ENCODE results near the gene RFTN1. TPM values are rescaled to one million over a fixed set of nuclear protein-coding genes. Genes with fewer than 3 reads are reported as not detected.

The RFTN1 gene
- total and polyA plus RNA-seq, 5 donors from 2014 or later = 87.1 to 111 (median 104) TPM

- H3K36me3 ChIP-seq (ENCODE audit: control insufficient read depth, insufficient read depth, low read length) = peaks cover 29% of the 10 kb centered on the region
- H3K4me1 ChIP-seq (ENCODE audit: control insufficient read depth, insufficient read depth, low read length, poor library complexity, severe bottlenecking) = peaks cover 98% of the 10 kb centered on the region
- Mint-ChIP-seq H3K36me3 (peaks cover 70% of the 10 kb centered on the region), H3K27ac (peak overlapping the region; percentile 96 to 99 (median 96)), H3K4me3 (peak overlapping the region; percentile 91 to 96 (median 94)), H3K9me3 (no peaks in the 10 kb centered on the region), H3K27me3 (no peaks in the 10 kb centered on the region), H3K4me1 (peaks cover 54 to 95% (median 83%) of the 10 kb centered on the region in 4 donors)
- no peaks in the 10 kb centered on the region for H3K27me3 ChIP-seq (ENCODE audit: control insufficient read depth, insufficient read depth, low read length)
- no peaks in the 10 kb centered on the region for H3K9me3 ChIP-seq (ENCODE audit: control insufficient read depth in 2 of 2, low read length in 2 of 2)
- peak overlapping the region; percentile 92 for H3K4me3 ChIP-seq (ENCODE audit: low read depth, low read length)
- ATAC-seq (ENCODE audit: low read depth in 2 of 2) = no peak
- DNase-seq = no peak
- H3K27ac ChIP-seq (ENCODE audit: insufficient read depth, low read length, poor library complexity, severe bottlenecking) = peak overlapping the region; percentile 81
These were observed 211.3 kb downstream of the RFTN1 start for GRCh38 chr3:16302082-16302631.

GRCh38 chr3:16301507-16301906 is 212.0 kb downstream of the RFTN1 start:
- no peaks in the 10 kb centered on the region for H3K27me3 ChIP-seq (ENCODE audit: control insufficient read depth, insufficient read depth, low read length)
- no peaks in the 10 kb centered on the region for H3K9me3 Mint-ChIP-seq
- peak overlapping the region; percentile 96 to 99 (median 96) for H3K27ac Mint-ChIP-seq
- peaks cover 49 to 95% (median 80%) of the 10 kb centered on the region in 4 donors for H3K4me1 Mint-ChIP-seq
- peak overlapping the region; percentile 81 for H3K27ac ChIP-seq (ENCODE audit: insufficient read depth, low read length, poor library complexity, severe bottlenecking)
- H3K36me3 Mint-ChIP-seq = peaks cover 72% of the 10 kb centered on the region
- H3K4me3 ChIP-seq (ENCODE audit: low read depth, low read length) = peak overlapping the region; percentile 92
- H3K4me1 ChIP-seq (ENCODE audit: control insufficient read depth, insufficient read depth, low read length, poor library complexity, severe bottlenecking) = peaks cover 92% of the 10 kb centered on the region
- H3K9me3 ChIP-seq (ENCODE audit: control insufficient read depth in 2 of 2, low read length in 2 of 2) = no peaks in the 10 kb centered on the region
- ATAC-seq (ENCODE audit: low read depth in 2 of 2) = peak; percentile 22 to 26
- H3K36me3 ChIP-seq (ENCODE audit: control insufficient read depth, insufficient read depth, low read length) = peaks cover 35% of the 10 kb centered on the region
- DNase-seq = peak in 2 of 3 donors; percentile 34 to 72
- H3K4me3 Mint-ChIP-seq = peak overlapping the region; percentile 91 to 96 (median 94)
- H3K27me3 Mint-ChIP-seq = no peaks in the 10 kb centered on the region

GRCh38 chr3:16300881-16301359 is 212.6 kb downstream of the RFTN1 start:
- peaks cover 43 to 95% (median 79%) of the 10 kb centered on the region in 4 donors for H3K4me1 Mint-ChIP-seq
- H3K36me3 Mint-ChIP-seq = peaks cover 73% of the 10 kb centered on the region
- ATAC-seq (ENCODE audit: low read depth in 2 of 2) (peak; percentile 89 to 91), DNase-seq (peak; percentile 29 to 91 (median 77))
- Histone ChIP-seq H3K9me3 (ENCODE audit: control insufficient read depth in 2 of 2, low read length in 2 of 2) (no peaks in the 10 kb centered on the region), H3K4me3 (ENCODE audit: low read depth, low read length) (peak overlapping the region; percentile 92), H3K36me3 (ENCODE audit: control insufficient read depth, insufficient read depth, low read length) (peaks cover 41% of the 10 kb centered on the region), H3K27ac (ENCODE audit: insufficient read depth, low read length, poor library complexity, severe bottlenecking) (peak overlapping the region; percentile 81), H3K4me1 (ENCODE audit: control insufficient read depth, insufficient read depth, low read length, poor library complexity, severe bottlenecking) (peaks cover 88% of the 10 kb centered on the region), H3K27me3 (ENCODE audit: control insufficient read depth, insufficient read depth, low read length) (no peaks in the 10 kb centered on the region)
- H3K9me3 Mint-ChIP-seq = no peaks in the 10 kb centered on the region
- H3K27me3 Mint-ChIP-seq = no peaks in the 10 kb centered on the region
- peak overlapping the region; percentile 91 to 96 (median 94) for H3K4me3 Mint-ChIP-seq
- peak overlapping the region; percentile 96 to 99 (median 96) for H3K27ac Mint-ChIP-seq

DNA sequence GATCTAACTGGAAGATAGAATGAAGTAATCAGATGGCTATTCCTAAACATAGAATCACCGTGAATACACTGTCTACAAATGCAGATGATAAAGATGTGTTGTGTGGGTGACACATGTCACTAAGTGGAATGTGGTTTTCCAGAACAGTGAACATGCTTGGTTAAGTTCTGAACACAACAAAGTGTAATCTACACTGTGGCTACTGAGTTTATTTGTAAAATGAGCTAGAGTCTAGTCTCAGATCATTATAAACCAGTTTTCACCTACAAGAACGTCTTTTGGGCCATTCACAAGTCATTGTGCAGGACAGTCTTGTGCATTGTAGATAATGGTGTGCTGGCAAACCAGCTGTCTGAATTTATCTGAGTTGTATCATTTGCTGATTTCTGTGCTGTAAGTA is 213.2 kb downstream of the RFTN1 start:
- DNase-seq (no peak), ATAC-seq (ENCODE audit: low read depth in 2 of 2) (no peak)
- H3K4me3 ChIP-seq (ENCODE audit: low read depth, low read length) = peak overlapping the region; percentile 92
- H3K27ac ChIP-seq (ENCODE audit: insufficient read depth, low read length, poor library complexity, severe bottlenecking) = peak overlapping the region; percentile 81
- no peaks in the 10 kb centered on the region for H3K9me3 Mint-ChIP-seq
- no peaks in the 10 kb centered on the region for H3K9me3 ChIP-seq (ENCODE audit: control insufficient read depth in 2 of 2, low read length in 2 of 2)
- H3K27ac Mint-ChIP-seq = peak overlapping the region; percentile 96 to 99 (median 96)
- H3K4me1 ChIP-seq (ENCODE audit: control insufficient read depth, insufficient read depth, low read length, poor library complexity, severe bottlenecking) = peaks cover 88% of the 10 kb centered on the region
- H3K4me1 Mint-ChIP-seq = peaks cover 42 to 95% (median 79%) of the 10 kb centered on the region in 4 donors
- H3K36me3 ChIP-seq (ENCODE audit: control insufficient read depth, insufficient read depth, low read length) = peaks cover 47% of the 10 kb centered on the region
- H3K27me3 Mint-ChIP-seq = no peaks in the 10 kb centered on the region
- peak overlapping the region; percentile 47 to 95 (median 92) for H3K4me3 Mint-ChIP-seq
- H3K27me3 ChIP-seq (ENCODE audit: control insufficient read depth, insufficient read depth, low read length) = no peaks in the 10 kb centered on the region
- peaks cover 74% of the 10 kb centered on the region for H3K36me3 Mint-ChIP-seq

DNA sequence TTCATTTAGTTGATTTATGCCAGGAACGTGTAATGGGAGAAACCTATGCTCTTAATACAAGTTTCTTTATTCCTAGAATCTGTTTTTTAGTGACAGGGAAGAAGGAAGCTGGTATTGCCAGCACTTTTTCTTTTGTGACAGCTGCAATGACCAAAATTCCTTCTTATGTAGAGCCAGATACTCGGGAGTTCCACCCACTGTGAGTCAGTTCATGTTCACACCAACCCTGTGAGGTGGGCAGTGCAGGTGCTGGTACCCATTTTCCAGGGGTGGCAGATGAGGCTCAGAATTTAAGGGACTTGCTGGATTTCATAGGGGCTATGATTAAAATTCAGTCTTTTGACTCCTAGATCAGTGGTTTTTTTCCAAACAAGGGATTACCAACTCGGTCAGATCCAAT is 213.8 kb downstream of the RFTN1 start:
- Mint-ChIP-seq H3K36me3 (peaks cover 73% of the 10 kb centered on the region), H3K4me3 (peak overlapping the region; percentile 47 to 95 (median 75)), H3K9me3 (no peaks in the 10 kb centered on the region), H3K4me1 (peaks cover 43 to 94% (median 78%) of the 10 kb centered on the region in 4 donors), H3K27ac (peak overlapping the region; percentile 96 to 99 (median 96)), H3K27me3 (no peaks in the 10 kb centered on the region)
- Histone ChIP-seq H3K4me3 (ENCODE audit: low read depth, low read length) (peak overlapping the region; percentile 92), H3K27ac (ENCODE audit: insufficient read depth, low read length, poor library complexity, severe bottlenecking) (peak overlapping the region; percentile 81), H3K27me3 (ENCODE audit: control insufficient read depth, insufficient read depth, low read length) (no peaks in the 10 kb centered on the region), H3K9me3 (ENCODE audit: control insufficient read depth in 2 of 2, low read length in 2 of 2) (no peaks in the 10 kb centered on the region), H3K36me3 (ENCODE audit: control insufficient read depth, insufficient read depth, low read length) (peaks cover 52% of the 10 kb centered on the region), H3K4me1 (ENCODE audit: control insufficient read depth, insufficient read depth, low read length, poor library complexity, severe bottlenecking) (peaks cover 88% of the 10 kb centered on the region)
- ATAC-seq (ENCODE audit: low read depth in 2 of 2) (no peak), DNase-seq (no peak)

- Histone ChIP-seq H3K9me3 (ENCODE audit: control insufficient read depth in 2 of 2, low read length in 2 of 2) (peaks cover 0 to 1% of the 10 kb centered on the region in 2 experiments), H3K4me1 (ENCODE audit: control insufficient read depth, insufficient read depth, low read length, poor library complexity, severe bottlenecking) (peaks cover 85% of the 10 kb centered on the region), H3K4me3 (ENCODE audit: low read depth, low read length) (peak overlapping the region; percentile 92), H3K27ac (ENCODE audit: insufficient read depth, low read length, poor library complexity, severe bottlenecking) (peak overlapping the region; percentile 81), H3K27me3 (ENCODE audit: control insufficient read depth, insufficient read depth, low read length) (no peaks in the 10 kb centered on the region), H3K36me3 (ENCODE audit: control insufficient read depth, insufficient read depth, low read length) (peaks cover 48% of the 10 kb centered on the region)
- Mint-ChIP-seq H3K9me3 (peaks cover 0 to 2% (median 0%) of the 10 kb centered on the region in 7 donors), H3K36me3 (peaks cover 69% of the 10 kb centered on the region), H3K27me3 (no peaks in the 10 kb centered on the region), H3K4me1 (peaks cover 41 to 95% (median 73%) of the 10 kb centered on the region in 4 donors), H3K4me3 (peak overlapping the region in 3 of 4 donors; percentile 20 to 55 (median 36)), H3K27ac (peak overlapping the region; percentile 77 to 99 (median 96))
- no peak for DNase-seq
- no peak for ATAC-seq (ENCODE audit: low read depth in 2 of 2)
These were observed 214.6 kb downstream of the RFTN1 start for GRCh38 chr3:16298891-16299290.

DNA sequence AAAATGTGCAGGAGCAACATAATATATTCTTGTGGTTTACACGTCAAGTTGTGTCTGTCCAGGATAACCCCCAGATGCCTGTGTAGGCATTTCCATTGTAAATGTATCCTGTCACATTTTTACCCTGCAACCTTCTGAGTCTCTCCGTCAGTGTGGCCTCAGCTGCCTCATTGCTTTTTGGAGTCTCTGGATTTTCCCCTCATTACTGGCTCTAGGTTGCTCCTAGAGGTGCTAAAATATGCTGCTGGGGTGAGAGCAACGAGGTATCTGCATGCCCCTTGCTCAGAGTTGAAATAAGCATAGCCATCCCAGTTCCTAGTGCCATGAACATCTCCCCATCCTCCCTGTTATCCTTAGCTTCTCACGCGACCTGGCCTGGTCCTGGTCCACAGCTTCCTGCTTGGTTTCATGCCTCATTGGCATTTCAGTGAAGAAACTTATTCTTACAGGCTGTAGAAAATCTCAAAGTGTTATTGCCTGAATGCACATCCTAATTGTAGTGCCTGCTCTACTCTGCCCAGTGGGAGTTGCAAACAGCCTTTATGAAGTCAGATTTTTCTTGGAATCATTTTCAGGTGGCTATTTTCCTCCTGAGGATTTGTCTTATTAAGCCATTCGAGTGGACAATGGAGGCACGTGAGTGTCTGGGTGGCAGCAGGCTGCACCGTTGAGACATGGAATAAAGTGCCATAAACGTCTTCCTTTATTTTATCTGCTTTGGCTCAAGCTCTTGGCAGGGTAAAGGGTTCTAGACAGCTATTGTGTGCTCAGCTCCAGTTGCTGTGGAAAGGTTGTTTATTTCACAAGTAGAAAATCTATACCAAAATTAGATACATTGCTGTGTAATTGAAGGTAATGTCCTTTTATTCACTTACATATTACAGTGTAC is 215.3 kb downstream of the RFTN1 start:
- peak overlapping the region; percentile 77 to 99 (median 96) for H3K27ac Mint-ChIP-seq
- peaks cover 79% of the 10 kb centered on the region for H3K4me1 ChIP-seq (ENCODE audit: control insufficient read depth, insufficient read depth, low read length, poor library complexity, severe bottlenecking)
- peaks cover 0 to 8% (median 0%) of the 10 kb centered on the region in 7 donors for H3K9me3 Mint-ChIP-seq
- ATAC-seq (ENCODE audit: low read depth in 2 of 2) (no peak), DNase-seq (no peak)
- no peaks in the 10 kb centered on the region for H3K27me3 ChIP-seq (ENCODE audit: control insufficient read depth, insufficient read depth, low read length)
- H3K36me3 ChIP-seq (ENCODE audit: control insufficient read depth, insufficient read depth, low read length) = peaks cover 43% of the 10 kb centered on the region
- peaks cover 71% of the 10 kb centered on the region for H3K36me3 Mint-ChIP-seq
- peak overlapping the region; percentile 81 for H3K27ac ChIP-seq (ENCODE audit: insufficient read depth, low read length, poor library complexity, severe bottlenecking)
- no peaks in the 10 kb centered on the region for H3K27me3 Mint-ChIP-seq
- H3K4me3 Mint-ChIP-seq = peak overlapping the region; percentile 20 to 70 (median 46)
- peaks cover 39 to 97% (median 70%) of the 10 kb centered on the region in 4 donors for H3K4me1 Mint-ChIP-seq
- H3K4me3 ChIP-seq (ENCODE audit: low read depth, low read length) = peak overlapping the region; percentile 92
- peaks cover 0 to 8% of the 10 kb centered on the region in 2 experiments for H3K9me3 ChIP-seq (ENCODE audit: control insufficient read depth in 2 of 2, low read length in 2 of 2)
